AG08396 (cell line): ENCODE results near the gene STUM.
"Not testable (repeated sequence)": the region's sequence is repeated elsewhere in the genome, so short reads cannot be mapped to it uniquely, and the experiment has no call there.

ENCODE experiments used
- DNase-seq: peaks from one replicate; pipeline ENCODE4 v3.0.0; 2012; ENCODE audit warnings: low spot score, mixed read lengths

Gene STUM

GRCh38 chr1:226604560-226605317 is 56.2 kb downstream of the STUM start:
- DNase-seq: no peak

GRCh38 chr1:226605318-226605950 is 56.9 kb downstream of the STUM start:
- no peak for DNase-seq

GRCh38 chr1:226606311-226607267 is 58.0 kb downstream of the STUM start:
- DNase-seq: no peak

- no peak for DNase-seq
Observed at GRCh38 chr1:226607268-226607660, 58.7 kb downstream of the STUM start.

GRCh38 chr1:226607821-226608220 is 59.3 kb downstream of the STUM start:
- no peak for DNase-seq

GRCh38 chr1:226608699-226609505 is 60.3 kb downstream of the STUM start:
- DNase-seq: peak; percentile 72

- no peak for DNase-seq
Observed at GRCh38 chr1:226609836-226610455, 61.4 kb downstream of the STUM start.

GRCh38 chr1:226610671-226611070 is 62.1 kb downstream of the STUM start:
- DNase-seq: no peak

GRCh38 chr1:226611301-226611700 is 62.7 kb downstream of the STUM start:
- DNase-seq: no peak

GRCh38 chr1:226611980-226612379 is 63.4 kb downstream of the STUM start:
- not testable (repeated sequence) for DNase-seq

GRCh38 chr1:226615876-226616275 is 67.3 kb downstream of the STUM start:
- no peak for DNase-seq

- no peak for DNase-seq
Observed at GRCh38 chr1:226616636-226617035, 68.1 kb downstream of the STUM start.

- no peak for DNase-seq
Observed at GRCh38 chr1:226617109-226617508, 68.5 kb downstream of the STUM start.

GRCh38 chr1:226617719-226618118 is 69.2 kb downstream of the STUM start:
- DNase-seq: not testable (repeated sequence)

- no peak for DNase-seq
Observed at GRCh38 chr1:226618380-226618779, 69.8 kb downstream of the STUM start.

- DNase-seq: no peak
Observed at GRCh38 chr1:226619031-226619430, 70.5 kb downstream of the STUM start.

- DNase-seq: no peak
Observed at GRCh38 chr1:226622012-226622411, 73.4 kb downstream of the STUM start.

- DNase-seq: no peak
Observed at GRCh38 chr1:226624526-226624925, 76.0 kb downstream of the STUM start.

- DNase-seq: no peak
Observed at GRCh38 chr1:226625326-226625725, 76.8 kb downstream of the STUM start.

GRCh38 chr1:226625832-226626576 is 77.4 kb downstream of the STUM start:
- no peak for DNase-seq

- DNase-seq: peak; percentile 83
Observed at GRCh38 chr1:226626577-226626956, 78.0 kb downstream of the STUM start.
